Osteocyte (in vitro differentiated cells): ENCODE data around the gene DCAF12. TPM values are rescaled to one million over a fixed set of nuclear protein-coding genes. Genes with fewer than 3 reads are reported as not detected.

Experiments used
- DNase-seq: peaks from one replicate; pipeline ENCODE4 v3.0.0; 2021; ENCODE audit warnings: mixed read lengths; ENCODE audit not compliant: unreplicated experiment; ENCODE audit errors: extremely low spot score
- H3K27ac Mint-ChIP-seq: one replicate; pipeline ENCODE4 v1.8.0; 2021; ENCODE audit warnings: mild to moderate bottlenecking, mixed read lengths; ENCODE audit not compliant: unreplicated experiment
- H3K27me3 Mint-ChIP-seq: one replicate; pipeline ENCODE4 v1.8.0; 2021; ENCODE audit warnings: mixed read lengths; ENCODE audit not compliant: unreplicated experiment
- H3K36me3 Mint-ChIP-seq: one replicate; pipeline ENCODE4 v1.8.0; 2021; ENCODE audit warnings: mixed read lengths; ENCODE audit not compliant: unreplicated experiment
- H3K4me1 Mint-ChIP-seq: one replicate; pipeline ENCODE4 v1.8.0; 2021; ENCODE audit warnings: mixed read lengths; ENCODE audit not compliant: unreplicated experiment
- H3K4me3 Mint-ChIP-seq: one replicate; pipeline ENCODE4 v1.8.0; 2021; ENCODE audit warnings: mild to moderate bottlenecking, moderate library complexity, mixed read lengths; ENCODE audit not compliant: unreplicated experiment
- H3K9me3 Mint-ChIP-seq: one replicate; pipeline ENCODE4 v1.8.0; 2021; ENCODE audit warnings: mixed read lengths; ENCODE audit not compliant: unreplicated experiment
- total RNA-seq: library from RNA; stranded (reverse); gene quantifications from 2 replicates; pipeline ENCODE4 v1.2.1, GENCODE V29; 2021
- TF ChIP-seq, protein P1 (sequence below): fragments of 200-600 bp; sonication (generic); IDR thresholded peaks from 2 replicates; pipeline ENCODE4 v1.5.0; 2021; ENCODE audit warnings: antibody characterized with exemption, mild to moderate bottlenecking, moderate library complexity

Gene DCAF12
- total RNA-seq, 1 donor from 2014 or later, result 33.9 TPM

- DNase-seq, result no peak
- Mint-ChIP-seq H3K36me3 (peaks cover 29% of the 10 kb centered on the region), H3K9me3 (no peaks in the 10 kb centered on the region), H3K4me3 (no peak overlapping the region), H3K27me3 (no peaks in the 10 kb centered on the region), H3K4me1 (peaks cover 26% of the 10 kb centered on the region), H3K27ac (no peak overlapping the region)
- TF ChIP-seq, protein P1, sequence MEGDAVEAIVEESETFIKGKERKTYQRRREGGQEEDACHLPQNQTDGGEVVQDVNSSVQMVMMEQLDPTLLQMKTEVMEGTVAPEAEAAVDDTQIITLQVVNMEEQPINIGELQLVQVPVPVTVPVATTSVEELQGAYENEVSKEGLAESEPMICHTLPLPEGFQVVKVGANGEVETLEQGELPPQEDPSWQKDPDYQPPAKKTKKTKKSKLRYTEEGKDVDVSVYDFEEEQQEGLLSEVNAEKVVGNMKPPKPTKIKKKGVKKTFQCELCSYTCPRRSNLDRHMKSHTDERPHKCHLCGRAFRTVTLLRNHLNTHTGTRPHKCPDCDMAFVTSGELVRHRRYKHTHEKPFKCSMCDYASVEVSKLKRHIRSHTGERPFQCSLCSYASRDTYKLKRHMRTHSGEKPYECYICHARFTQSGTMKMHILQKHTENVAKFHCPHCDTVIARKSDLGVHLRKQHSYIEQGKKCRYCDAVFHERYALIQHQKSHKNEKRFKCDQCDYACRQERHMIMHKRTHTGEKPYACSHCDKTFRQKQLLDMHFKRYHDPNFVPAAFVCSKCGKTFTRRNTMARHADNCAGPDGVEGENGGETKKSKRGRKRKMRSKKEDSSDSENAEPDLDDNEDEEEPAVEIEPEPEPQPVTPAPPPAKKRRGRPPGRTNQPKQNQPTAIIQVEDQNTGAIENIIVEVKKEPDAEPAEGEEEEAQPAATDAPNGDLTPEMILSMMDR, result no peak
Measured at GRCh38 chr9:34121996-34122395, 4.5 kb downstream of the DCAF12 start.

GRCh38 chr9:34119713-34120112, 6.8 kb downstream of the DCAF12 start:
- no peak overlapping the region for H3K4me3 Mint-ChIP-seq
- DNase-seq, result no peak
- no peak overlapping the region for H3K27ac Mint-ChIP-seq
- no peaks in the 10 kb centered on the region for H3K27me3 Mint-ChIP-seq
- peaks cover 41% of the 10 kb centered on the region for H3K36me3 Mint-ChIP-seq
- H3K4me1 Mint-ChIP-seq, result peaks cover 17% of the 10 kb centered on the region
- no peaks in the 10 kb centered on the region for H3K9me3 Mint-ChIP-seq
- TF ChIP-seq, protein P1, result no peak

DNA sequence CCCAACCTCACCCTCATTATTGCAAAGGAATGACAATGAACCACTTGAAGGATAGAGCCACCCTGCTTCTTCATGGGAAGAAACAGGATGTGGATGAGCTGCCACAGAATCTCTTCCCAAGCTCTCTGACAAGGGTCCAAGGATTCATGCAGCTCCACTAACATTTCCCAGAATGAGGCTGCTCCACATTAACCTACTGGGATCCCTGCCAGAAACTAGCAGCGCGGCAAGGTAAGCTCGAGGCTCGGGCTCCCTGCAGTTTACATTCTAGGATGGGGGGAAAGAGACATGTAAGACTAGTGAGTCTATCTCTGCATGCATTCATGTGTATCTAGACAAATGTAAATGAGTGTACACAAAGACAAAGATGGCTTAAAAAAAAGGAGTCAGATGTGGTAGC, 12.1 kb downstream of the DCAF12 start:
- Mint-ChIP-seq H3K27ac (no peak overlapping the region), H3K9me3 (no peaks in the 10 kb centered on the region), H3K36me3 (peaks cover 30% of the 10 kb centered on the region), H3K27me3 (no peaks in the 10 kb centered on the region), H3K4me3 (no peak overlapping the region), H3K4me1 (peaks cover 3% of the 10 kb centered on the region)
- TF ChIP-seq, protein P1, result no peak
- no peak for DNase-seq

DNA sequence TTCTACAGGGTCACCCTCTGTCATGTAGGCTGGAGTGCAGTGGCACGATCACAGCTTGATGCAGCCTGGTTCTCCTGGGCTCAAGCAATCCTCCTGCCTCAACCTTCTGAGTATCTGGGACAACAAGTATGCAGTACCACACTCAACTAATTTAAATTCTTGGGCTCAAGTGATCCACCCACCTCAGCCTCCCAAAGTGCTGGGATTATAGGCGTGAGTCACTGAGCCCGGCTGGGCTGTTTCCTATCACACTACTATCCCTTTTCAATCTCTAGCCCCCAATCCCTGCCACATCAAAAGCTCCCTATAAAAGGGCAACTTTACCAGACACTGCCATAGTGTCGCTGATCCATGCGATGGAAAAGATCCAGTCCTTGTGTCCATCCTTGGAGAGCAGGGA, 20.4 kb downstream of the DCAF12 start:
- Mint-ChIP-seq H3K4me3 (no peak overlapping the region), H3K27me3 (no peaks in the 10 kb centered on the region), H3K36me3 (peaks cover 28% of the 10 kb centered on the region), H3K4me1 (peaks cover 3% of the 10 kb centered on the region), H3K9me3 (no peaks in the 10 kb centered on the region), H3K27ac (no peak overlapping the region)
- no peak for DNase-seq
- TF ChIP-seq, protein P1, result no peak

- Mint-ChIP-seq H3K27me3 (no peaks in the 10 kb centered on the region), H3K4me1 (no peaks in the 10 kb centered on the region), H3K27ac (no peak overlapping the region), H3K9me3 (no peaks in the 10 kb centered on the region), H3K4me3 (no peak overlapping the region), H3K36me3 (peaks cover 24% of the 10 kb centered on the region)
- DNase-seq, result no peak
- TF ChIP-seq, protein P1, result no peak
Measured at GRCh38 chr9:34102796-34103195, 23.7 kb downstream of the DCAF12 start.
